Thyroid gland (tissue), 4 donors: ENCODE measurements around the gene TTI1. TPM values are rescaled to one million over a fixed set of nuclear protein-coding genes. Genes with fewer than 3 reads are reported as not detected.

Experiments
- DNase-seq, 2 donors: peaks; one replicate each; pipeline ENCODE4 v3.0.0-alpha.2; 2019
- H3K27ac ChIP-seq, 3 donors: fragments of 200-600 bp; sonication (generic); 1 replicate in 2 of 3; 2 replicates in 1 of 3; pipeline ENCODE4 v1.5.1; 2016 to 2019; ENCODE audit warnings: mild to moderate bottlenecking in 1 of 3, moderate library complexity in 1 of 3
- H3K27me3 ChIP-seq: fragments of 200-600 bp; sonication (generic); one replicate; pipeline ENCODE4 v1.5.1; 2019
- H3K36me3 ChIP-seq, 2 donors: fragments of 200-600 bp; sonication (generic); one replicate each; pipeline ENCODE4 v1.5.1; 2016 to 2019
- H3K4me1 ChIP-seq, 2 donors: fragments of 200-600 bp; sonication (generic); one replicate each; pipeline ENCODE4 v1.5.1; 2017 to 2019
- H3K4me3 ChIP-seq, 3 donors: fragments of 200-600 bp; sonication (generic); replicated peaks in 1 of 3; 1 replicate in 2 of 3; 2 replicates in 1 of 3; pipeline ENCODE4 v1.5.1; 2016; ENCODE audit warnings: mild to moderate bottlenecking in 1 of 3
- H3K9me3 ChIP-seq: fragments of 200-600 bp; sonication (generic); one replicate; pipeline ENCODE4 v1.5.1; 2017
- CTCF ChIP-seq, 6 experiments: fragments of 200-600 bp in 3 of 6; fragments of 450-650 bp in 3 of 6; sonication (generic) in 3 of 6; IDR thresholded peaks; one replicate each; pipeline ENCODE4 v1.5.1; 2016 to 2019; ENCODE audit warnings: antibody characterized with exemption in 6 of 6, mild to moderate bottlenecking in 2 of 6, inconsistent platforms in 1 of 6, moderate library complexity in 1 of 6
- POLR2A ChIP-seq, 2 donors: fragments of 450-650 bp; IDR thresholded peaks; one replicate each; pipeline ENCODE4 v1.6.1; 2017; ENCODE audit warnings: antibody characterized with exemption in 2 of 2, mild to moderate bottlenecking in 2 of 2, moderate library complexity in 1 of 2
- WGBS, 2 donors: methylation state at CpG; one replicate each; pipeline ENCODE4 v1.1.5; 2017; 5-methylcytosine and 5-hydroxymethylcytosine counted together
- intact Hi-C: fragments of 100-400 bp; cut with DNase I; formaldehyde crosslinking; loops from one replicate; pipeline ENCODE4 v1.15.1; 2023
- total RNA-seq, 4 donors: library from RNA; depleted of rRNA; stranded (reverse); fragments of >200 nt; gene quantifications; one replicate each; pipeline ENCODE4 v1.2.3, GENCODE V29; 2016

TTI1 gene
- 10 to 100 TPM; 23.0 to 45.0 (median 30.1) TPM for total RNA-seq

- H3K4me3 ChIP-seq: peak within 1 kb of the TSS; percentile 59 to 93 (median 89)
- 0% methylated on average over 29 to 55 of the region's 69 CpGs for WGBS, 2 donors
- H3K4me1 ChIP-seq: peaks cover 14 to 46% of the 10 kb centered on the region in 2 donors
- intact Hi-C loops: no loop called here
- DNase-seq: peak; percentile 86 to 92
- H3K27me3 ChIP-seq: no peaks in the 10 kb centered on the region
- H3K36me3 ChIP-seq: no peaks in the 10 kb centered on the region
- TF ChIP-seq CTCF (IDR thresholded peaks at IDR 0.05): no peak
- peak in 1 of 2 donors; percentile 69 for TF ChIP-seq POLR2A (IDR thresholded peaks at IDR 0.05)
- peak within 1 kb of the TSS; percentile 91 to 94 (median 93) for H3K27ac ChIP-seq
- H3K9me3 ChIP-seq: no peaks in the 10 kb centered on the region
Measured at GRCh38 chr20:38033330-38034107, at the start of gene TTI1, which contains the start of gene RPRD1B. Gene TTI1, minus strand, starts transcription at chr20:38033456. Its CDS starts 19,640 bp downstream, at chr20:38013816. Gene RPRD1B, plus strand, starts transcription at chr20:38033746. Its CDS starts 202 bp downstream, at chr20:38033948.

GRCh38 chr20:38082894-38083293 lies 49.6 kb upstream of the TTI1 start:
- TF ChIP-seq POLR2A (IDR thresholded peaks at IDR 0.05) (no peak), CTCF (IDR thresholded peaks at IDR 0.05) (no peak)
- H3K27ac ChIP-seq: no peak overlapping the region
- H3K9me3 ChIP-seq: no peaks in the 10 kb centered on the region
- intact Hi-C loops: no loop called here
- no peak overlapping the region for H3K4me3 ChIP-seq
- peaks cover 0 to 13% of the 10 kb centered on the region in 2 donors for H3K36me3 ChIP-seq
- no peaks in the 10 kb centered on the region for H3K4me1 ChIP-seq
- H3K27me3 ChIP-seq: no peaks in the 10 kb centered on the region
- no peak for DNase-seq

- Histone ChIP-seq H3K36me3 (peaks cover 4 to 6% of the 10 kb centered on the region in 2 donors), H3K9me3 (no peaks in the 10 kb centered on the region), H3K27me3 (no peaks in the 10 kb centered on the region), H3K27ac (no peak overlapping the region), H3K4me3 (no peak overlapping the region), H3K4me1 (no peaks in the 10 kb centered on the region)
- WGBS, 2 donors: 78 to 97% methylated on average over 3 of the region's 3 CpGs
- intact Hi-C loops: no loop called here
- no peak for TF ChIP-seq POLR2A (IDR thresholded peaks at IDR 0.05)
- no peak for TF ChIP-seq CTCF (IDR thresholded peaks at IDR 0.05)
- no peak for DNase-seq
Measured at GRCh38 chr20:38081575-38081974, 48.3 kb upstream of the TTI1 start.

- Histone ChIP-seq H3K9me3 (no peaks in the 10 kb centered on the region), H3K4me3 (no peak overlapping the region), H3K27me3 (no peaks in the 10 kb centered on the region), H3K4me1 (no peaks in the 10 kb centered on the region), H3K36me3 (peaks cover 4 to 6% of the 10 kb centered on the region in 2 donors), H3K27ac (no peak overlapping the region)
- 99% methylated on average over 3 of the region's 3 CpGs for WGBS, 2 donors
- intact Hi-C loops: loop anchor here (5.0 kb wide), 1 partner anchor 83 kb away; no protein-coding TSS in a partner anchor
- no peak for DNase-seq
- TF ChIP-seq POLR2A (IDR thresholded peaks at IDR 0.05) (no peak), CTCF (IDR thresholded peaks at IDR 0.05) (no peak)
Measured at GRCh38 chr20:38079353-38079752, 46.1 kb upstream of the TTI1 start.

GRCh38 chr20:38078084-38078483 lies 44.8 kb upstream of the TTI1 start:
- Histone ChIP-seq H3K4me1 (peaks cover 6 to 10% of the 10 kb centered on the region in 2 donors), H3K27ac (no peak overlapping the region)
- 75 to 95% methylated on average over 2 of the region's 2 CpGs for WGBS, 2 donors

More at GRCh38 chr20:38078084-38078483, 44.8 kb upstream of the TTI1 start:
- intact Hi-C loops: loop anchor here (5.0 kb wide), 1 partner anchor 84 kb away; no protein-coding TSS in a partner anchor
- no peak for DNase-seq
- no peak overlapping the region for H3K4me3 ChIP-seq
- H3K9me3 ChIP-seq: no peaks in the 10 kb centered on the region
- H3K27me3 ChIP-seq: no peaks in the 10 kb centered on the region
- TF ChIP-seq POLR2A (IDR thresholded peaks at IDR 0.05) (no peak), CTCF (IDR thresholded peaks at IDR 0.05) (no peak)
- H3K36me3 ChIP-seq: peaks cover 4 to 6% of the 10 kb centered on the region in 2 donors
